Colonic mucosa (tissue), 4 donors: ENCODE measurements around the gene FAM237A. TPM values are rescaled to one million over a fixed set of nuclear protein-coding genes. Genes with fewer than 3 reads are reported as not detected.

Experiments
- DNase-seq: peaks from one replicate; pipeline ENCODE4 v3.0.0-alpha.2; 2020
- H3K27ac ChIP-seq: fragments of 200-600 bp; one replicate; pipeline ENCODE4 v1.8.0; 2021
- H3K27me3 ChIP-seq: fragments of 200-600 bp; one replicate; pipeline ENCODE4 v1.8.0; 2021
- H3K36me3 ChIP-seq: fragments of 200-600 bp; one replicate; pipeline ENCODE4 v1.8.0; 2021
- H3K4me1 ChIP-seq: fragments of 200-600 bp; one replicate; pipeline ENCODE4 v1.8.0; 2021; ENCODE audit warnings: mild to moderate bottlenecking
- H3K4me3 ChIP-seq: fragments of 200-600 bp; one replicate; pipeline ENCODE4 v1.8.0; 2021
- H3K9ac ChIP-seq, 2 donors: one replicate each; pipeline ENCODE4 v1.7.0; 2013; ENCODE audit warnings: control low read depth in 2 of 2, low read depth in 2 of 2, low read length in 2 of 2
- H3K9me3 ChIP-seq: fragments of 200-600 bp; one replicate; pipeline ENCODE4 v1.8.0; 2021
- CTCF ChIP-seq: fragments of 200-600 bp; IDR thresholded peaks from one replicate; pipeline ENCODE4 v1.8.0; 2022; ENCODE audit warnings: antibody characterized with exemption, mild to moderate bottlenecking
- intact Hi-C: fragments of 100-400 bp; cut with DNase I; formaldehyde crosslinking; loops from one replicate; pipeline ENCODE4 v1.14.1; 2022
- total RNA-seq, 2 donors: library from RNA; stranded (reverse); fragmentation: NEBNext Ultra II Directional in 1 of 2; extraction: Animal tissue kit (Norgen Biotek cat#: 25700) in 1 of 2; gene quantifications; one replicate each; pipeline ENCODE4 v1.2.1, GENCODE V29; 2021
- donor health status: healthy.
- donor health status: DM: no; HTN: no; CAD: no.
- donor health status: DM: no; HTN: no; CAD: no.

FAM237A gene
- total RNA-seq, 2 donors from 2014 or later, result not detected

GRCh38 chr2:206641226-206641625, 1.1 kb upstream of the FAM237A start:
- Histone ChIP-seq H3K4me3 (no peak overlapping the region), H3K36me3 (no peaks in the 10 kb centered on the region), H3K27ac (no peak overlapping the region), H3K27me3 (peaks cover 7% of the 10 kb centered on the region), H3K9me3 (no peaks in the 10 kb centered on the region), H3K4me1 (no peaks in the 10 kb centered on the region), H3K9ac (no peak overlapping the region)
- DNase-seq, result no peak
- TF ChIP-seq CTCF, result no peak
- intact Hi-C loops, result no loop called here

DNA sequence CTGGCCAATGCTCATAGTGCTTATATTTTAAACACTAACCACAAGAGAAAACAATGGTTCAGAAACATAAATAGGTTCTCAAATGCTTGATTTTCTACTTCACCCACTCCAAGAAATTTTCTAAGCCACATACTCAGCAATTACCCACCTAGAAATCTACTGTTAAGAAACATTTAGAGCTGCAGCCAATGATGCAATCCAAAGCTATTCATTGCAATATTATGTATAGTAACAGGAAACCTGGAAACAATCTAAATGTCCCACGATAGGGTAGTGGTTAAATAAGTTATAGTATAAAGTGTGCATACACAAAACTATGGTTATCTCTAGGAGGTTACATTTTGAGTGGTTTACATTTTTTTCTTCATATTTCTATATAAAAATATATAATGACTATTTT, 5.7 kb downstream of the FAM237A start:
- no peak overlapping the region for H3K9ac ChIP-seq
- H3K27me3 ChIP-seq, result peaks cover 2% of the 10 kb centered on the region
- TF ChIP-seq CTCF, result no peak
- H3K9me3 ChIP-seq, result no peaks in the 10 kb centered on the region
- H3K4me1 ChIP-seq, result no peaks in the 10 kb centered on the region
- no peaks in the 10 kb centered on the region for H3K36me3 ChIP-seq
- H3K27ac ChIP-seq, result no peak overlapping the region
- no peak overlapping the region for H3K4me3 ChIP-seq
- DNase-seq, result no peak
- intact Hi-C loops, result no loop called here

DNA sequence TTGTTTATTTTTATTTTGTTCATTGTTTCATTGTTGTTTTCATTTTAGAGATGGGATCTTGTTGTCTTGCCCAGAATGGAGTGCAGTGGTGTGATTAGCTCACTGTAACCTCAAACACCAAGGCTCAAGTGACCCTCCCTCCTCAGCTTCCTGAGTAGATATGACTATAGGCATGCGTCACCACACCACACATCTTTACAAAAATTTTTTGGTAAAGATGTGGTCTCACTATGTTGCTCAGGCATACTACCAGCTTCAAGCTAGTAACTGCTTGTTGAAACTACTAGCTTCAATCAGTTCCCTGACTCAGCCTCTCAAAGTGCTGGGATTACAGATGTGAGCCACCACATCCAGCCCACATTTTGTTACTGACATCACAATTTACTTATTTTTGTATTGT, 14.8 kb downstream of the FAM237A start:
- Histone ChIP-seq H3K27me3 (no peaks in the 10 kb centered on the region), H3K36me3 (no peaks in the 10 kb centered on the region), H3K4me3 (no peak overlapping the region), H3K4me1 (no peaks in the 10 kb centered on the region), H3K27ac (no peak overlapping the region), H3K9me3 (no peaks in the 10 kb centered on the region), H3K9ac (no peak overlapping the region)
- intact Hi-C loops, result no loop called here
- DNase-seq, result no peak
- TF ChIP-seq CTCF, result no peak

- intact Hi-C loops, result no loop called here
- no peaks in the 10 kb centered on the region for H3K27me3 ChIP-seq
- no peak for DNase-seq
Measured at GRCh38 chr2:206665251-206665650, 23.0 kb downstream of the FAM237A start.

GRCh38 chr2:206670531-206671319, 28.4 kb downstream of the FAM237A start:
- no peaks in the 10 kb centered on the region for H3K27me3 ChIP-seq
- no peaks in the 10 kb centered on the region for H3K9me3 ChIP-seq
- H3K4me3 ChIP-seq, result no peak overlapping the region
- H3K36me3 ChIP-seq, result no peaks in the 10 kb centered on the region
- no peak overlapping the region for H3K9ac ChIP-seq
- intact Hi-C loops, result no loop called here
- H3K4me1 ChIP-seq, result no peaks in the 10 kb centered on the region
- H3K27ac ChIP-seq, result no peak overlapping the region
- DNase-seq, result no peak
- no peak for TF ChIP-seq CTCF

More at GRCh38 chr2:206665251-206665650, 23.0 kb downstream of the FAM237A start:
- H3K4me1 ChIP-seq, result no peaks in the 10 kb centered on the region
- H3K27ac ChIP-seq, result no peak overlapping the region
- H3K36me3 ChIP-seq, result no peaks in the 10 kb centered on the region
- no peak overlapping the region for H3K4me3 ChIP-seq
- TF ChIP-seq CTCF, result no peak
- no peaks in the 10 kb centered on the region for H3K9me3 ChIP-seq
- H3K9ac ChIP-seq, result no peak overlapping the region
